Endothelial cell (in vitro differentiated cells): ENCODE measurements around the gene MANEAL. TPM values are rescaled to one million over a fixed set of nuclear protein-coding genes. Genes with fewer than 3 reads are reported as not detected.

ENCODE experiments used
- DNase-seq: peaks from one replicate; pipeline ENCODE4 v3.0.0; 2021; ENCODE audit warnings: low spot score
- H3K27ac Mint-ChIP-seq: one replicate; pipeline ENCODE4 v1.8.0; 2021; ENCODE audit warnings: mixed read lengths, inconsistent platforms; ENCODE audit not compliant: unreplicated experiment
- H3K27me3 Mint-ChIP-seq: one replicate; pipeline ENCODE4 v1.8.0; 2021; ENCODE audit warnings: mild to moderate bottlenecking, moderate library complexity, mixed read lengths, inconsistent platforms; ENCODE audit not compliant: unreplicated experiment
- H3K36me3 Mint-ChIP-seq: one replicate; pipeline ENCODE4 v1.8.0; 2021; ENCODE audit warnings: mild to moderate bottlenecking, low read depth, mixed read lengths, inconsistent platforms; ENCODE audit not compliant: unreplicated experiment
- H3K4me1 Mint-ChIP-seq: one replicate; pipeline ENCODE4 v1.8.0; 2021; ENCODE audit warnings: mild to moderate bottlenecking, mixed read lengths, inconsistent platforms; ENCODE audit not compliant: unreplicated experiment
- H3K4me3 Mint-ChIP-seq: one replicate; pipeline ENCODE4 v1.8.0; 2021; ENCODE audit warnings: mild to moderate bottlenecking, mixed read lengths, inconsistent platforms; ENCODE audit not compliant: unreplicated experiment
- H3K9me3 Mint-ChIP-seq: one replicate; pipeline ENCODE4 v1.8.0; 2021; ENCODE audit warnings: mixed read lengths, inconsistent platforms; ENCODE audit not compliant: unreplicated experiment
- CTCF ChIP-seq: fragments of 200-600 bp; sonication (generic); IDR thresholded peaks from one replicate; pipeline ENCODE4 v1.5.0; 2021; ENCODE audit warnings: antibody characterized with exemption; ENCODE audit not compliant: unreplicated experiment
- total RNA-seq: library from RNA; stranded (reverse); fragmentation: NEBNext Ultra II Directional; extraction: Animal tissue kit (Norgen Biotek cat#: 25700); gene quantifications from one replicate; pipeline ENCODE4 v1.2.1, GENCODE V29; 2021; ENCODE audit not compliant: unreplicated experiment

Gene MANEAL
- total RNA-seq, 1 donor from 2014 or later = 0.36 TPM

- Mint-ChIP-seq H3K4me3 (no peak overlapping the region), H3K27me3 (peaks cover 1% of the 10 kb centered on the region), H3K27ac (no peak overlapping the region), H3K4me1 (no peaks in the 10 kb centered on the region), H3K36me3 (peaks cover 18% of the 10 kb centered on the region), H3K9me3 (no peaks in the 10 kb centered on the region)
- no peak for DNase-seq
- TF ChIP-seq CTCF = no peak
Observed at GRCh38 chr1:37824001-37824400, 30.4 kb downstream of the MANEAL start.

GRCh38 chr1:37825506-37825905 lies 31.9 kb downstream of the MANEAL start:
- no peak overlapping the region for H3K4me3 Mint-ChIP-seq

GRCh38 chr1:37828410-37829074 lies 34.9 kb downstream of the MANEAL start:
- Mint-ChIP-seq H3K4me1 (no peaks in the 10 kb centered on the region), H3K36me3 (peaks cover 11% of the 10 kb centered on the region), H3K4me3 (no peak overlapping the region), H3K27ac (no peak overlapping the region), H3K27me3 (peaks cover 2% of the 10 kb centered on the region), H3K9me3 (no peaks in the 10 kb centered on the region)
- DNase-seq = no peak
- no peak for TF ChIP-seq CTCF

More at GRCh38 chr1:37825506-37825905, 31.9 kb downstream of the MANEAL start:
- H3K27me3 Mint-ChIP-seq = no peaks in the 10 kb centered on the region
- no peak for TF ChIP-seq CTCF
- no peak for DNase-seq
- H3K4me1 Mint-ChIP-seq = no peaks in the 10 kb centered on the region
- no peak overlapping the region for H3K27ac Mint-ChIP-seq
- H3K36me3 Mint-ChIP-seq = peaks cover 18% of the 10 kb centered on the region
- no peaks in the 10 kb centered on the region for H3K9me3 Mint-ChIP-seq

DNA sequence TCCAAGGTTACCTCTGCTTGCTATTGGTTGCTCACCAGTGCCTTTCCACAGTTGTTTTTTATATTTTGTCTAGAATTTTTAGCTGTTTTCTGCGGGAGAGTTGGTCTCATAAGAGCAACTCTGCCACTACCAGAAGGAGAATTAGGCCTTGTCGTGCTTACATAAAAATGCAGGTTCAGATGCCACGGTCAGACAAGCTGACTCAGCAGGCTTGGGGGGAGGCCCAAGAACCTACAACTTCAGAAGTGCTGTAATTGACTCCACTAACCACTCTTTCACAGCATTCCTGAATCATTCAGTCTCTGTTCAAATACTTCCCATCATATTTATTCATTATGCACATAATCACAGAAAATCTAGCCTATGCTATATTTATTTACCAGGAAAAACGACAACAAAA lies 37.5 kb downstream of the MANEAL start:
- Mint-ChIP-seq H3K9me3 (no peaks in the 10 kb centered on the region), H3K36me3 (peaks cover 21% of the 10 kb centered on the region), H3K27me3 (peaks cover 3% of the 10 kb centered on the region), H3K4me3 (no peak overlapping the region), H3K4me1 (no peaks in the 10 kb centered on the region), H3K27ac (no peak overlapping the region)
- no peak for TF ChIP-seq CTCF
- DNase-seq = no peak

- no peak overlapping the region for H3K27ac Mint-ChIP-seq
- no peak for TF ChIP-seq CTCF
- H3K9me3 Mint-ChIP-seq = no peaks in the 10 kb centered on the region
- DNase-seq = no peak
- peaks cover 3% of the 10 kb centered on the region for H3K27me3 Mint-ChIP-seq
- H3K36me3 Mint-ChIP-seq = peaks cover 21% of the 10 kb centered on the region
- no peaks in the 10 kb centered on the region for H3K4me1 Mint-ChIP-seq
- H3K4me3 Mint-ChIP-seq = no peak overlapping the region
Observed at GRCh38 chr1:37831809-37832208, 38.2 kb downstream of the MANEAL start.
